ENCODE measurements around the gene DOK3. TPM values are rescaled to one million over a fixed set of nuclear protein-coding genes. Genes with fewer than 3 reads are reported as not detected.

Gene DOK3
- total and polyA plus RNA-seq, 2 experiments from 2014 or later, result 2.2 to 11.1 TPM

- TF ChIP-seq ZNF331 (CRISPR knock-in tag; IDR thresholded peaks at IDR 0.05; ENCODE audit: low read depth), result no peak
These were observed at the start of gene DOK3 (continued) for GRCh38 chr5:177509381-177509951.

GRCh38 chr5:177557796-177558195, 48.2 kb upstream of the DOK3 start:
- no peak for ATAC-seq
- Histone ChIP-seq H3F3A (replicated peaks; ENCODE audit: low read depth) (peaks cover 13% of the 10 kb centered on the region), H2AFZ (no peak overlapping the region), H3K4me1 (ENCODE audit: insufficient read depth) (peaks cover 10% of the 10 kb centered on the region; the same call in 1 of the 2 replicates), H3K4me3 (no peak overlapping the region), H3K4me2 (no peak overlapping the region), H4K20me1 (replicated peaks; ENCODE audit: insufficient read depth) (peaks cover 5% of the 10 kb centered on the region), H3K79me2 (replicated peaks; ENCODE audit: insufficient read depth) (peaks cover 10% of the 10 kb centered on the region), H3K36me3 (ENCODE audit: insufficient read depth) (no peaks in the 10 kb centered on the region), H3K27ac (ENCODE audit: low read depth) (no peak overlapping the region), H3K27me3 (ENCODE audit: insufficient read depth) (no peaks in the 10 kb centered on the region), H3K9me2 (ENCODE audit: insufficient read depth) (no peaks in the 10 kb centered on the region)
- no peak overlapping the region for H3K4me3 Mint-ChIP-seq
- no peak for TF ChIP-seq CREB1 (CRISPR knock-in tag; IDR thresholded peaks at IDR 0.05; ENCODE audit: low read depth)
- no peak for TF ChIP-seq STAT1 (IDR thresholded peaks at IDR 0.05; ENCODE audit: unreplicated experiment)
- no peak for TF ChIP-seq REST (IDR thresholded peaks at IDR 0.05; ENCODE audit: unreplicated experiment)
- no peak for TF ChIP-seq POLR2AphosphoS5 (IDR thresholded peaks at IDR 0.05; ENCODE audit: low read depth)
- TF ChIP-seq ZNF462 (CRISPR knock-in tag; IDR thresholded peaks at IDR 0.05), result no peak
- TF ChIP-seq ZNF331 (CRISPR knock-in tag; IDR thresholded peaks at IDR 0.05; ENCODE audit: low read depth), result no peak
- peaks cover 20% of the 10 kb centered on the region for H3K4me1 Mint-ChIP-seq
- H3K27me3 Mint-ChIP-seq (ENCODE audit: insufficient read depth, low read depth, poor library complexity), result peaks cover 16% of the 10 kb centered on the region
- H3K36me3 Mint-ChIP-seq (ENCODE audit: low read depth), result peaks cover 10% of the 10 kb centered on the region
- H3K9me3 Mint-ChIP-seq, result peaks cover 27% of the 10 kb centered on the region
- DNase-seq (ENCODE audit: low spot score), result no peak
- H3K27ac Mint-ChIP-seq, result no peak overlapping the region
